ENCODE data around the gene PLA2G3. TPM values are rescaled to one million over a fixed set of nuclear protein-coding genes. Genes with fewer than 3 reads are reported as not detected.
"Not testable (repeated sequence)": the region's sequence is repeated elsewhere in the genome, so short reads cannot be mapped to it uniquely, and the experiment has no call there.

PLA2G3 gene
- 19.4 TPM for total RNA-seq

- peak; percentile 87 for ATAC-seq
Observed at GRCh38 chr22:31139866-31140716, at the start of gene PLA2G3. Gene PLA2G3, minus strand, starts transcription at chr22:31140508. Its CDS starts 154 bp downstream, at chr22:31140354.

DNA sequence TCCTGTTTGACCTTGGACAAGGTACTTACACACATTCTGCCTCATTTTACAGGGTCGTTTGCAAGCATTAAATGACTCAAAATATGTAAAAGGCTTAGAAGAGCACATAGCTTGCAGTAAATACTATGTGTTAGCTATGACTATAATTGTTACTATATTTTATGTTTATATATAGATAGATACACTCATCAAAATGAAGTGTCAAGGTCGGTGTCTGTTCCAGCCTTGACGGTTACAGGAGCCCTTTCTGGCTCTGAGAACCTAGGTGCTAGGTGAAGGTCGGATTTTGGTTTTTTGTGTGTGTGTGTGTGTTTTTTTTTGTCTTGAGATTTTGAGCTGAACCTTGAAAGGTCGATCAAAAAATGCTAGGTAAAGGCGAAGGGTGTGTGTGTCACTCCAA is 47.3 kb upstream of the PLA2G3 start:
- ATAC-seq: no peak

GRCh38 chr22:31185056-31185455 is 44.7 kb upstream of the PLA2G3 start:
- no peak for ATAC-seq

GRCh38 chr22:31184015-31184414 is 43.7 kb upstream of the PLA2G3 start:
- no peak for ATAC-seq

DNA sequence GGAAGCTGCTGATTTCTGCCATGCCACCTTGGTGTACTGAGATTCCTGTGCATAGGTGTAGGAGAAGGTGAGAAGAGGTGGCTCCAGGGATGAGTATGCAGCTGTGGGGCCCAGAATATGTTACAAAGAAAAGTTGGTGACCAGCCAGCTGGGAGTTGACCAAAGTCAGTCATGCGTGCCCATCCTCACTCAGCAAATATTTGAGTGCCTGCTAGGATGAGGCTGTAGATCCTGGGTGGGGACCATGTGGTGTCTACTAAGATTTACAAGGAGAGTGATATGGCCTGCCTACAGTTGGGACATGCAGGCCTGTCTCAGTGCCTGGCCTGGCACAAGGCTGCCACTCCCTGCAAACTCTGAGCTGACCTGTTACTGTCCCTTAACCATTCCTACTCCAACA is 39.0 kb upstream of the PLA2G3 start:
- peak; percentile 92 for ATAC-seq

DNA sequence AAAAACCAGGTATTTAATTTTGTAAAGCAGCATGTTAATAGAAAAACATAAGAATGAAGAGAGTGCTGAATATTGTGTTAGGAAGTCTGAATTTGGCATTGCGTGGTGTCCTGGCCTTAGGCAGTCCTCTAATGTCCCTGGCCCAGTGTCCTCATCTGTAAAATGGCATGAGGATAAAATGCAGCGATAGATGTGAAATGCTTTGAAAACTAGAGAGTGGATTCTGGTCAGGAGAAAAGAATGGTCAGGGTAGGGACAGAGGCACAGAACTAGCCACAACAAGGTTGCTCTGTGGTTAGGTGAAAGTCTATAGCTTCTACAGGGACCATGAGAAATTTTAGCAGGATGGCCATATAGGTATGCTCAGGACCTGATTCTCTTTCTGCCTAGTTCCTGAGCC is 38.6 kb upstream of the PLA2G3 start:
- no peak for ATAC-seq

DNA sequence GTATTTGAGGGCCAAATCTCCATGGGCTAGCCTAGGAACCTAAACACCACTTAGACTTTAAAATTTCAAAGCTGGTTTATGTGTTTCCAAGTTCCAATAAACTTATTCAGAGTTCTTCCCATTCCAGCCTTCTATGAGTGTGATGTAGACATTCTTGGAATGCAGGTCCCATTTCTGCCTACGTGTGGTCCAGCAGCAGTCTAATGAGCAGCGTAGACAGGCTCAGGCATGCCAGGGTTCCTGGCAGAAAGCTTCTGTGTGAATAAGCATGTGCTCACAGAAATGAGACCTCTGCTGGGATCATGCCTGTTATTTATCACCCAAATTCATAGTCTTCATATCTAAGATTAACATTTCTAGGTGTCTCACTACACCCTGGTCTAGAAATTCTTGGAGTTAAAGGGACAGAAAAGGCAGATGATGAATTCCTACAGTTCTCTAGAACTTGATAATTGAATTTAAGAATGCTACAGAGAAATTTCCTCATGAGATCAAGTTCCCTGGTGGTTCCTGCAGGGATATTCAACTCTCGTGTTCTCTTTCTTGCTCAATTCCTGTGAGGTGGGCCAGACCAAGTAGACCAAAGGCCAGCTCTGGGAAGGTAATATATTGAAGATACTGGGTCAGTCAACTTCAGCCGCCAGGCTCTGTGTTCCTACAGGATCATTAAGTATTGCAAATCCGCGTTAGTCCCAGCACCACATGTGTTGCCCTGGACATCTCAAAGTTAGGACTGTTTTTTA is 37.3 kb upstream of the PLA2G3 start:
- peak; percentile 88 for ATAC-seq

- peak; percentile 13 for ATAC-seq
Observed at GRCh38 chr22:31176923-31177322, 36.6 kb upstream of the PLA2G3 start.

DNA sequence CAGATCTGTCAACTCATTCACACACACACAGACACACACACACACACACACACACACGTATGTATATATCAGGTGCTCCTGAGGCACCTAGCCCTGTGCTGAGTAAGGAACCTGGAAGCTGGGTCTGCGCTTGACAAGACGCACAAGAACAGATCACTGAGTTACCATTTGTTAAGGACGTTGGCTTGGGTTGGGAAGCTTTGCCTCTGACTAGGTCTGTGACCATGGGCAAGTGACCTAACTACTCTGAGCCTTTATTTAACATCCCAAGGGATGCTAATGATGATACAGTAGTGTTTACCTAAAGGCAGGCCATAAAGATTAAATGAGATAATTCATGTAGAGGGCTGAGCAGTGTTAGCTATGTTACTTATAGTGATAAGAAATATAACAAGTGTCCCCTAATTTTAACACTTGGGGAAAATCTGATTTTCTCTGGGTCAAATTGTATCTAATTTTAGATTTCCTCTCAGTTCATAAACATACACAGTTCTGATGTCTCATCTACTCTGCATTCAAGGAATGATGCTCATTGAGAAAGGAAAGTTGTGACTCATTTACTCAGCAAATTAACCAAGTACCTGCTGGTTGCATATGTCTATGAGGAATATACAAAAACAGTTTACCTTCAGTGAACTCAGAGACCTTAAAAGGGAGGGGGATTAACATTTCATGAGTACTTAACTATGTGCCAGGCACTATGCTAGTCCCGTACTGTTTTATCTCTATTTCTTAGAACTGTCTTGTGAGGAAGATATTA is 33.3 kb upstream of the PLA2G3 start:
- ATAC-seq: peak; percentile 31

GRCh38 chr22:31171734-31172133 is 31.4 kb upstream of the PLA2G3 start:
- ATAC-seq: not testable (repeated sequence)

DNA sequence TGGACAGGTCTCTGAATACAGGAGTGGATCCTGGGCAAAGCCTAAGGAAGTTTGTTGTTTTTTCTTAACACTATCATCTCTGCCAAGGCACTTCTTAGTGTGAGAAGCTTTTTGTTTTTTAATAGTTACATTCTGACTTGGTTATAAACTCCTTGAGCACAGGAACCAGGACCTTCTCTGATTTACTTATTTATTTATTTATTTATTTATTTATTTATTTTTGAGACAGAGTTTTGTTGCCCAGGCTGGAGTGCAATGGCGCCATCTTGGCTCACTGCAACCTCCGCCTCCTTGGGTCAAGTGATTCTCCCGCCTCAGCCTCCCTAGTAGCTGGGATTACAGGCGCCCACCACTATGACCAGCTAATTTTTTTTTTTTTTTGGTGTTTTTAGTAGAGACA is 30.7 kb upstream of the PLA2G3 start:
- no peak for ATAC-seq

DNA sequence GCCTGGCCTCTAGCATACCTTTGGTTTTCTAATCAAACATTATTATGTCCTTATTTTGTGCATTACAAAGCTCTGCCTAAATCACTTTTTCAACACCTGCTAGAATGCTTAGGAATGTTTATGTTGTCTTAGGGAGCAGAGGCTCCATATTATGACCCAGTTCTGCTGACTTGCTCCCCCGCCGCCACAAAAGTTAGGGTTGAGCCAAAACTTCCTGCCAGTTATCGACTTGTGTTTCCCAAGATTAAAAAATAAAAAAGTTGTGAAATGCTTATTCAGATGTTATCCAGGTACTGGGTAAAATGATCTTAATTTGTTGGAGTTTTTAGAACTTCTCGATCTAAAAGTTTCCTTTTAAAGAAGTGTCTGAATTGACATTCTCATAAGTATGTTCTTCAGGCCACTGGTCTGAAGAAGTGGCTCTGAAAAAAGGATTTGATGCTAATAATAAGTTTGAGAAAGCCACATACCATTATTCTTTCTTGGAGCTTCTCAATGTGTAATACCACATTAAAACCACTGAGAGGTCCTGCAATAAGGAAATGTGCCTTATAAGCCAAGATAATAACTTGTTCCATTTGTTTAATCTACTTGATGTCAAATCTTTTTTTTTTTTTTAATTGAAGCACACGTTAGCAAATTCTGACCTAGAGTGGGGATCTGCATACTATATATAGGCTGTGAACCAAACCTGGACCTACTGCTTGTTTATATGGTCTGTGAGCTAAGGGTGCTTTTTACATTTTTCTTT is 21.9 kb upstream of the PLA2G3 start:
- no peak for ATAC-seq

DNA sequence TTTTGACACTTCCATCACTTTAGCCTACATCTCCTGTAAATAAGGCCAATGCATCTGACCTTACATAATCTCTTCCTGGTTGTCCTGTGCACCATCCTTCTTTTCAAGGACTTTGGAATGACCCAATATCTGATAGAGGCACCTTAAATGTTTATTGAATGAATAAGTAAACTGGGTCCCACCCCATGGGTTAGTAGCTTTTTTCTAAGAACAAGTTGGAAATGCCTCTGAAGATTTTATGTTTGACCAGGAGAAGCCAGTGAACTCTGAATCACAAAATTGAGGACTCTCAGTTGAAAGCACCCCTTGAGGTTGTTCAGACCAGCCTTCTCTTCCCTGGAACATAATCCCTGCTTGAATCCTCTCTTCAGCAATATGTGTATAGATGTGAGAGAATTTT is 21.1 kb upstream of the PLA2G3 start:
- no peak for ATAC-seq

GRCh38 chr22:31160328-31160978 is 20.1 kb upstream of the PLA2G3 start:
- ATAC-seq: peak; percentile 41

DNA sequence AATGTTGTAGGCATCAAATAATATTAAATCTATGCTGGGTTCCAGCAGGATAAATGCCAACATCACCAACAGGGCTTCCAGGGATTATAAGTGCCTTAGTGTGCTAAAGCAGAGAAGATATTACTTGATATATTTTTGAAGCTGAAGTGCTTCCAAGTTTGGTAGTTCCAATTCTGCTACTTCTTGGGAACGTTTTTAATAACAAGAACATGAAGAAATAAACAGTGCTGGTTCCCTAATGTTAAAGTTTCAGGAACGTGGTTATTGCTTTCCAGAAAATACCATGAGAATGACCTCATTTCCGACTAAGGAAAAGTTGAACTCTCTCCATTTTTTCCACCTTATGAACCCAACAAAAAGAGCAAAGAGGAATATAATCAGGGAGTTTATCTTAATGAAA is 15.1 kb upstream of the PLA2G3 start:
- ATAC-seq: no peak

DNA sequence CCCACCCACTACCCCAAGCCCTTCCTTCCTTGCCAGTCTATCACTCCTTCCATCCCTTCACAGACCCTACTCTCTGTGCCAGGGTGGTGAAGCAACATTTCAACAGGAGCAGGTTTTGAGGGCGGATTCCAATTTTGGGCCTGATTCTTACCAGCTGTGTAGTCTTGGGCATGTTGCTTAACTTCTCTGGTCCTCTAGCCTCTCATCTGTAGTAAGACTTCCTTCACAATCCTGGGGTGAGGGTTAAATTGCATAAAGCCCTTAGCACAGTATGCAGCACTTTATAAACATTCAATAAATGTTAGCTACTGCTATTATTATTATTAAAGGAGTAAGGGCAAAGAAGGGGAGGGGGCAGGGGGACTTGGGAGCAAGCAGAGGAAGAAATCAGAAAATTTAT is 14.7 kb upstream of the PLA2G3 start:
- no peak for ATAC-seq

DNA sequence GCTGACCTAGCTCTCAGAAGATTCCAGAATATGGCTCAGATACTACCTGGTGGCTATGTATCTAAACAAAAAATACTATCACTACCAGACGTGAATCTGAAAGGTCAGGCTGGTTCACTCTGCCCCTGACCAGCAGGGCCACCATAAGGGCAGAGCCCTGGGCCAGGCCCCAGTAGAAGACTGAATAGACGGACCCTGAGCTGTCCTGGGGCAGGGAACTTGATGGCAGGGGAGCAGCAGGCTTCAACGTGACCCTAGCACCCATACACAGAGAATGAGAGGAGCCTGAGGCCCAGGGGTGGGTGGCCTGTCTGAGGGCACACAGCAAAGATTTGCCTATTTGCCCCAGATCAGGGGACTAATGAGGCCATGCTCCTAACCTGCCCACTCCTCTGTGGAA is 13.0 kb upstream of the PLA2G3 start:
- ATAC-seq: no peak

GRCh38 chr22:31151872-31152271 is 11.6 kb upstream of the PLA2G3 start:
- ATAC-seq: no peak

DNA sequence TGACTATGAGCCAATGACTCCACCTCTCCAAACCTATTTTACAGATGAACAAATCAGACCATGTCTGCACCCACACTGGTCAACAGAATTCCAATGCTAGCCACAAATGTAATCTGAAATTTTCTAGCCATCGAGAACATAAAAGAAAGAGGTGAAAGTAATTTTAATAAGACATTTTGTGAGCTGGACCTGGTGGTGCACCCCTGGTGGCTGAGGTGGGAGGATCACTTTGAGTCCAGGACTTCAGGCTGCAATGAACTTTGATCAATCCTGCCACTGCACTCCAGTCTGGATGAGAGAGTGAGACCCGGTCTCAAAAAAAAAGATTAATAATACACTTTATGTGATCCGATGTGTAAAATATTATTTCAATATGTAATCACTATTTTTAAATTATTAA is 10.3 kb upstream of the PLA2G3 start:
- ATAC-seq: no peak

DNA sequence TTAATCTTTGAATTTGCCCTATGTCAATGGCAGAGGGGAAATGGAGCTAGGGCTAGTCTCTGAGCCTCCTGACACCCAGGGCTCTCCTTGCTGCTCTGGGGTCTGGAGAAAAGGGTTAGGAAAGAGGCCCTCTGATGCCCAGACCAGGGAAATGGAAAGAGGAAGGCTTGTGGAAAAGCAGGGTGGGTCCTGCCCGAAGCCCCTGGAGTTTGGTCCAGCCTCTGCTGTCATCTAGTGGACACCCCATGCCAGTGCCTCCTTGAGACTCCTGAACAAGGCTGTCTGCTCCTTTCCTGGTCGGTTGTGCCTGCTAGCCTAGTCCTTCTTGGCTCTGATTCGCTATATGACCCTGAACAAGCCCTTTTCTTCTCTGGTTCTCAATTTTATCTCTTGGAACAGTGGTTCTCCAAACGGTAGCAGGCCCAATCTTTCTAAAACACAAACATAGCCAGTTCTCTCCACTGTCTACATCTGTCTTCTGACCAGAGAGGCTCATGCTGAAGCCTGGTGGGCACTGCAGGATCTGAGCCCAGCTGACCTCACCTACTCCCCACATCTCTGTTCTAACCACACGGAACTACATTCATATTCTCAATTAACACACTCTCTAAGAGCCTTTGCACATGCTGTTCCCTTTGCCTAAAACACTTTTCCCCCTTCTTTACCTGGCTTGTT is 8.8 kb upstream of the PLA2G3 start:
- peak; percentile 77 for ATAC-seq

DNA sequence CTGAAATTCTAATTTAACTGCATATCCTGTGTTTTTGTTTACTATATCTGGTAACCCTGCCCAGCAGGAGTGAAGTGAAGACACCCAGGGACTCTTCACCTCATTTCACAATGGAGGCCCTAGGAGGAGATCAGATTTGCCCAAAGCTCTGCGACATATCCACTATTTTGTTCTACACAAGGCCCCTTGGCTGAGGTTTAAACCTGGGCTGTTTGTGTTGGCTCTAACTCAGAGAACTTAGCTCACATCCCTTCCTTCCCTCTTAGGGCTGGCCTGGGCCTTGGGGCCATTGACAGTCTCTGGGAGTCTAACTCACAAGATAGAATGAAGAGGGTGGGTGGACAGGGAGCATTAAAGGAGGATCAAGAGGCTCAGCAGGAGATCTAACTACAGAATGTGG is 8.2 kb upstream of the PLA2G3 start:
- no peak for ATAC-seq
